GM21390 (cell line): Measurements from ENCODE around the gene CTNND2.

Source experiments
- ATAC-seq: cut with Tn5 transposase; IDR thresholded peaks from one replicate; pipeline ENCODE4 v1.9.1; 2021; ENCODE audit not compliant: unreplicated experiment

Gene CTNND2

GRCh38 chr5:11904265-11904906, at the start of gene CTNND2:
Gene CTNND2, minus strand, starts transcription at chr5:11904446. Its CDS starts 593 bp downstream, at chr5:11903853.
- peak; percentile 18 for ATAC-seq

- ATAC-seq: no peak
Measured at GRCh38 chr5:11946317-11946716, 42.1 kb upstream of the CTNND2 start.

GRCh38 chr5:11941566-11941965, 37.3 kb upstream of the CTNND2 start:
- ATAC-seq: no peak

- ATAC-seq: no peak
Measured at GRCh38 chr5:11931638-11932037, 27.4 kb upstream of the CTNND2 start.

GRCh38 chr5:11928909-11929308, 24.7 kb upstream of the CTNND2 start:
- ATAC-seq: no peak

- no peak for ATAC-seq
Measured at GRCh38 chr5:11925701-11926100, 21.5 kb upstream of the CTNND2 start.

- no peak for ATAC-seq
Measured at GRCh38 chr5:11922394-11922793, 18.1 kb upstream of the CTNND2 start.

- no peak for ATAC-seq
Measured at GRCh38 chr5:11918463-11919045, 14.3 kb upstream of the CTNND2 start.

- ATAC-seq: no peak
Measured at GRCh38 chr5:11909471-11909870, 5.2 kb upstream of the CTNND2 start.

- no peak for ATAC-seq
Measured at GRCh38 chr5:11906497-11906896, 2.3 kb upstream of the CTNND2 start.

GRCh38 chr5:11905206-11905605, 960 bp upstream of the CTNND2 start:
- no peak for ATAC-seq

- ATAC-seq: peak; percentile 55
Measured at GRCh38 chr5:11903614-11904264, 507 bp downstream of the CTNND2 start.

GRCh38 chr5:11903121-11903613, 1.1 kb downstream of the CTNND2 start:
- no peak for ATAC-seq

- ATAC-seq: no peak
Measured at GRCh38 chr5:11902201-11902619, 2.0 kb downstream of the CTNND2 start.

- no peak for ATAC-seq
Measured at GRCh38 chr5:11898787-11899186, 5.5 kb downstream of the CTNND2 start.

GRCh38 chr5:11897781-11898180, 6.5 kb downstream of the CTNND2 start:
- ATAC-seq: no peak

- ATAC-seq: no peak
Measured at GRCh38 chr5:11894992-11895391, 9.3 kb downstream of the CTNND2 start.

- ATAC-seq: no peak
Measured at GRCh38 chr5:11892832-11893231, 11.4 kb downstream of the CTNND2 start.

- ATAC-seq: no peak
Measured at GRCh38 chr5:11890777-11891176, 13.5 kb downstream of the CTNND2 start.

GRCh38 chr5:11888221-11888620, 16.0 kb downstream of the CTNND2 start:
- no peak for ATAC-seq

GRCh38 chr5:11878814-11879213, 25.4 kb downstream of the CTNND2 start:
- no peak for ATAC-seq

- ATAC-seq: no peak
Measured at GRCh38 chr5:11873587-11873986, 30.7 kb downstream of the CTNND2 start.
